ENCODE results near the gene LRRC7.

LRRC7 gene

DNA sequence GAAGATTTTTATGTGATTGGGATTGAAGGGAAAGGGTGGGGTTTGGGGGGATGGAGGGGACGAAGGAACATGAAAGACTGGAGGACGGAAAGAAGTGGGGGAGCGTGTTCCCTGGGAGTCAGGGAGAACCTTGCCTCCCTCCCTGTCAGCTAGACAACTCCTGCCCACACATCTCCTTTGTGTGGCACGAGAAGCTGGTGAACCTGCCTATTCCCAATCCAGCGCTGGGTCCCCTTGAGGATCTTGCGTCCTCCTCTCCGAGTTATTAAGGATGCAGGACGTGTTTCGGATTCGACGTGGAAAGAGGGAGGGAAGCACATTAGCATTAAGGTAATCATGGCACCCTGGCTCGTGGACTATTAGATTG is 1.4 kb downstream of the LRRC7 start:
- Histone ChIP-seq H4K20me1 (ENCODE audit: insufficient read depth, low read length, poor library complexity, severe bottlenecking) (no peaks in the 10 kb centered on the region), H3K4me2 (ENCODE audit: low read depth, low read length, poor library complexity, severe bottlenecking) (no peak overlapping the region), H3K36me3 (ENCODE audit: insufficient read depth, low read length) (no peaks in the 10 kb centered on the region), H3K79me2 (ENCODE audit: insufficient read depth, low read length) (no peaks in the 10 kb centered on the region), H3K9me3 (ENCODE audit: insufficient read depth, low read depth, low read length) (no peaks in the 10 kb centered on the region), H3K4me3 (ENCODE audit: low read length, poor library complexity, severe bottlenecking) (no peak overlapping the region), H3K9me2 (replicated peaks; ENCODE audit: low read depth, low read length) (no peaks in the 10 kb centered on the region), H3K27me3 (ENCODE audit: insufficient read depth, low read length, poor library complexity, severe bottlenecking) (no peaks in the 10 kb centered on the region), H2AFZ (ENCODE audit: low read length) (no peak overlapping the region), H3K9ac (ENCODE audit: low read depth, low read length, poor library complexity, severe bottlenecking) (no peak overlapping the region), H3K4me1 (ENCODE audit: insufficient read depth, low read length, poor library complexity, severe bottlenecking) (no peaks in the 10 kb centered on the region), H3F3A (ENCODE audit: low read depth) (no peaks in the 10 kb centered on the region)
- TF ChIP-seq EZH2phosphoT487 (IDR thresholded peaks at IDR 0.05; ENCODE audit: borderline replicate concordance), result no peak
- TF ChIP-seq, protein P1, sequence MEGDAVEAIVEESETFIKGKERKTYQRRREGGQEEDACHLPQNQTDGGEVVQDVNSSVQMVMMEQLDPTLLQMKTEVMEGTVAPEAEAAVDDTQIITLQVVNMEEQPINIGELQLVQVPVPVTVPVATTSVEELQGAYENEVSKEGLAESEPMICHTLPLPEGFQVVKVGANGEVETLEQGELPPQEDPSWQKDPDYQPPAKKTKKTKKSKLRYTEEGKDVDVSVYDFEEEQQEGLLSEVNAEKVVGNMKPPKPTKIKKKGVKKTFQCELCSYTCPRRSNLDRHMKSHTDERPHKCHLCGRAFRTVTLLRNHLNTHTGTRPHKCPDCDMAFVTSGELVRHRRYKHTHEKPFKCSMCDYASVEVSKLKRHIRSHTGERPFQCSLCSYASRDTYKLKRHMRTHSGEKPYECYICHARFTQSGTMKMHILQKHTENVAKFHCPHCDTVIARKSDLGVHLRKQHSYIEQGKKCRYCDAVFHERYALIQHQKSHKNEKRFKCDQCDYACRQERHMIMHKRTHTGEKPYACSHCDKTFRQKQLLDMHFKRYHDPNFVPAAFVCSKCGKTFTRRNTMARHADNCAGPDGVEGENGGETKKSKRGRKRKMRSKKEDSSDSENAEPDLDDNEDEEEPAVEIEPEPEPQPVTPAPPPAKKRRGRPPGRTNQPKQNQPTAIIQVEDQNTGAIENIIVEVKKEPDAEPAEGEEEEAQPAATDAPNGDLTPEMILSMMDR (conservative IDR thresholded peaks at IDR 0.05; ENCODE audit: low read length), result no peak

DNA sequence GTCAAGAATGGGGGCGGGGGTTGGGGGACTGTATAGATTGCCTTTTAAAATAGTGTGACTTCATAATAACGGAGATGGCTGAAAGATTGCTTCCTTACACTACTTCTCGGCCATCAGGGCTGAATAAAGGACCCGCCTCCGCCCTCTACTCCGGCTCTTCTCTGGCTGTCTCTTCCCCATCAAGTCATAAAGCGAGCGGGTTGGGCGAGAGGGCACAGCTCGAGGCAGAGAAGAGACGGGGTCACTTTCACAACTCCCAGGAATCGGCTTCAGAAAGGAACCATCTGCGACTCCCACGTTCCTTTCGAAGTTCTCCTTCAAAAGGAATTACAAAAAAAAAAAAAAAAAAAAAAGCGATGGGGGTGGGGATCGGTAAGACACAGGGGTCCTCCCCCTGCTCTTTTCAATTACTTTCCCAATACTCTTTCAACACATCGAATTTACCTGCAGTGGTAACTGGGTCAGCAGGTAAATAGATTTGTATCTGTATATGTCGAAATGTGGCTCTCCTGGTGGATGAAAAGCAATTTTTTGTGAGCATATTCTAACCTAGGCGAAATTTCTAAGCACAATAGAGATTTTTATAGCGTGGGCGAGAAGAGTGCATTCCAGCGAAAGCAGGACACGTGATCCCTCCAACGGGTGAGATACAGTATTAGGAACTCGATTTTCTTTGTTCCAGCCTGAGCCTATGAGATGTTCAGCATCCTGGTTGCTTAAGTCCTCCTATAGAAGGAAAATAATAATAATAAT is 2.0 kb downstream of the LRRC7 start:
- TF ChIP-seq, protein P1 (conservative IDR thresholded peaks at IDR 0.05; ENCODE audit: low read length), result no peak
- no peak for TF ChIP-seq EZH2phosphoT487 (IDR thresholded peaks at IDR 0.05; ENCODE audit: borderline replicate concordance)
- Histone ChIP-seq H3K79me2 (ENCODE audit: insufficient read depth, low read length) (no peaks in the 10 kb centered on the region), H3K36me3 (ENCODE audit: insufficient read depth, low read length) (no peaks in the 10 kb centered on the region), H3K9me2 (replicated peaks; ENCODE audit: low read depth, low read length) (no peaks in the 10 kb centered on the region), H3K27me3 (ENCODE audit: insufficient read depth, low read length, poor library complexity, severe bottlenecking) (no peaks in the 10 kb centered on the region), H3K4me3 (ENCODE audit: low read length, poor library complexity, severe bottlenecking) (no peak overlapping the region), H3K9me3 (ENCODE audit: insufficient read depth, low read depth, low read length) (no peaks in the 10 kb centered on the region), H3K4me1 (ENCODE audit: insufficient read depth, low read length, poor library complexity, severe bottlenecking) (no peaks in the 10 kb centered on the region), H3K9ac (ENCODE audit: low read depth, low read length, poor library complexity, severe bottlenecking) (no peak overlapping the region), H2AFZ (ENCODE audit: low read length) (no peak overlapping the region), H4K20me1 (ENCODE audit: insufficient read depth, low read length, poor library complexity, severe bottlenecking) (no peaks in the 10 kb centered on the region), H3F3A (ENCODE audit: low read depth) (no peaks in the 10 kb centered on the region), H3K4me2 (ENCODE audit: low read depth, low read length, poor library complexity, severe bottlenecking) (no peak overlapping the region)

GRCh38 chr1:69570356-69570755 is 2.6 kb downstream of the LRRC7 start:
- Histone ChIP-seq H3K9me2 (replicated peaks; ENCODE audit: low read depth, low read length) (no peaks in the 10 kb centered on the region), H2AFZ (ENCODE audit: low read length) (no peak overlapping the region), H3K36me3 (ENCODE audit: insufficient read depth, low read length) (no peaks in the 10 kb centered on the region), H3K27me3 (ENCODE audit: insufficient read depth, low read length, poor library complexity, severe bottlenecking) (no peaks in the 10 kb centered on the region), H3K4me2 (ENCODE audit: low read depth, low read length, poor library complexity, severe bottlenecking) (no peak overlapping the region), H3K79me2 (ENCODE audit: insufficient read depth, low read length) (no peaks in the 10 kb centered on the region), H3F3A (ENCODE audit: low read depth) (no peaks in the 10 kb centered on the region), H3K9me3 (ENCODE audit: insufficient read depth, low read depth, low read length) (no peaks in the 10 kb centered on the region), H4K20me1 (ENCODE audit: insufficient read depth, low read length, poor library complexity, severe bottlenecking) (no peaks in the 10 kb centered on the region), H3K4me1 (ENCODE audit: insufficient read depth, low read length, poor library complexity, severe bottlenecking) (no peaks in the 10 kb centered on the region), H3K4me3 (ENCODE audit: low read length, poor library complexity, severe bottlenecking) (no peak overlapping the region), H3K9ac (ENCODE audit: low read depth, low read length, poor library complexity, severe bottlenecking) (no peak overlapping the region)
- TF ChIP-seq, protein P1 (conservative IDR thresholded peaks at IDR 0.05; ENCODE audit: low read length), result no peak
- TF ChIP-seq EZH2phosphoT487 (IDR thresholded peaks at IDR 0.05; ENCODE audit: borderline replicate concordance), result no peak
